ENCODE data around the gene TMED6. TPM values are rescaled to one million over a fixed set of nuclear protein-coding genes. Genes with fewer than 3 reads are reported as not detected.
A peak's percentile ranks its signal among the peaks of the same experiment; 100 is the strongest.

Gene TMED6
- total RNA-seq, 2 experiments from 2014 or later = 2.1 to 2.2 TPM

DNA sequence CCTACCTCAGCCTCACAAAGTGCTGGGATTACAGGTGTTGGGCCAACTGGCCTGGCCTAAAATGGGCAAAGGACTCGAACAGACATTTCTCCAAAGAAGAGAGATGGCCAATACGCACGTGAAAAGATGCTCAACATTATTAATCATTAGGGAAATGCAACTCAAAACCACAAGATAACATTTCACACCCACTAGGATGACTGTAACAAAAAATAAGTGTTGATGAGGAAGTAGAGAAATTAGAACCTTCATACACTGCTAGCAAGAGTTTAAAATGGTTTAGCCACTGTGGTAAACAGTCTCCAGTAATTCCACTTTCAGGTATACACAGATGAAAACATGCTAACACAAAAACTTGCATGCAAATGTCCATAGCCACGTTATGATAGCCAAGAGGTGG lies 5.7 kb downstream of the TMED6 start:
- H3K4me1 Mint-ChIP-seq = peaks cover 12% of the 10 kb centered on the region
- peaks cover 16% of the 10 kb centered on the region for H3K36me3 Mint-ChIP-seq
- H3K4me3 Mint-ChIP-seq = no peak overlapping the region
- no peak overlapping the region for H3K27ac Mint-ChIP-seq
- H3K27me3 Mint-ChIP-seq = no peaks in the 10 kb centered on the region
- H3K9me3 Mint-ChIP-seq = no peaks in the 10 kb centered on the region
- POLR2A ChIA-PET = no interaction called here
- ATAC-seq (ENCODE audit: low read depth) (no peak), DNase-seq (no peak)

DNA sequence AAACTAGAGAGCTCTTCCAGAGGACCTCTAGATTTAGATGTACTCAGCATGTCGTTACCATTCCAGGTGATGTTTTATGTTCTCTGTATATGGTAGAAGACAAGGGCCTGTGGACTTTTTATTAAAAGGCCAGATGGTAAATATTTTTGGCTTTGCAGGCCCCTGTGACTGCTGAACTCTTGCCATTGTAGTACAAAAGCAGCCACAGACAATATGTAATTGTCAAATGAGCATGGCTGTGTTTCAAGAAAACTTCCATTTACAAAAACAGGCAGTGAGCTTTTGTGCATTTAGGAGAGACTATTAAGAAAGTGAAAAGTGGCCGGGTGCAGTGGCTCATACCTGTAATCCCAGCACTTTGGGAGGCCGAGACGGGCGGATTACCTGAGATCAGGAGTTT lies 7.4 kb downstream of the TMED6 start:
- Mint-ChIP-seq H3K36me3 (peaks cover 17% of the 10 kb centered on the region), H3K9me3 (no peaks in the 10 kb centered on the region), H3K27ac (no peak overlapping the region), H3K27me3 (no peaks in the 10 kb centered on the region), H3K4me1 (peaks cover 19% of the 10 kb centered on the region), H3K4me3 (no peak overlapping the region)
- ATAC-seq (ENCODE audit: low read depth) (no peak), DNase-seq (no peak)
- POLR2A ChIA-PET = interaction anchor here (0.5 kb wide), 1 partner anchor 8 kb away, joined by 3 read pairs; no protein-coding TSS in a partner anchor

DNA sequence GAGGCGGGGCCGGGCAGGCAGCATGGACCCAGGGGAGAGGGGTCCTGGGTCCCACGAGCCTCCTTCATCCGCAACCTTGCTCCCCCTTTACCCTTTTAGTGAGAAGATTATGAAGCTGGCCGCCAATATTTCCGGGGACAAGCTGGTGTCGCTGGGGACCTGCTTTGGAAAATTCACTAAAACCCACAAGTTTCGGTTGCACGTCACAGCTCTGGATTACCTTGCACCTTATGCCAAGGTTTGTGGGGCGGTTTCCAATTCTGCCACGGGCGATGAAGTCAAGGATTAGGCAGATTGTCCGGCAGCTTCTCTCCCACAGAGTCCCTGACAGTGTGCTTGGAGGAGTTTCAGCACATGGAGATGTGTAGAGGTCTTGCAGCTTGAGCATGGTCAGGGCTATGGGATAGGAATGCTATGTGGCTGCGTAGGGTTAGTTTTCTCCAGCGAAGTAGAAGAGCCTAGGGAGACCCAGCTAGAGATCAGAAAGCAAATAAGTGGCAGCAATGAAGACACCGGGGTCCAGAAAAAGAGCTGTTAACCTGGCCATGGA lies 11.4 kb downstream of the TMED6 start:
- DNase-seq (no peak), ATAC-seq (ENCODE audit: low read depth) (no peak)
- peaks cover 34% of the 10 kb centered on the region for H3K4me1 Mint-ChIP-seq
- peaks cover 13% of the 10 kb centered on the region for H3K36me3 Mint-ChIP-seq
- POLR2A ChIA-PET = interaction anchor here (0.6 to 3.0 kb wide), 6 partner anchors 11 to 1098 kb away, joined by 3 to 29 read pairs (median 4); partner anchors contain the start of genes CHTF8, PDF, TERF2 and UTP4
- H3K27me3 Mint-ChIP-seq = no peaks in the 10 kb centered on the region
- H3K4me3 Mint-ChIP-seq = peak overlapping the region; percentile 94
- H3K9me3 Mint-ChIP-seq = no peaks in the 10 kb centered on the region
- peak overlapping the region; percentile 96 for H3K27ac Mint-ChIP-seq

DNA sequence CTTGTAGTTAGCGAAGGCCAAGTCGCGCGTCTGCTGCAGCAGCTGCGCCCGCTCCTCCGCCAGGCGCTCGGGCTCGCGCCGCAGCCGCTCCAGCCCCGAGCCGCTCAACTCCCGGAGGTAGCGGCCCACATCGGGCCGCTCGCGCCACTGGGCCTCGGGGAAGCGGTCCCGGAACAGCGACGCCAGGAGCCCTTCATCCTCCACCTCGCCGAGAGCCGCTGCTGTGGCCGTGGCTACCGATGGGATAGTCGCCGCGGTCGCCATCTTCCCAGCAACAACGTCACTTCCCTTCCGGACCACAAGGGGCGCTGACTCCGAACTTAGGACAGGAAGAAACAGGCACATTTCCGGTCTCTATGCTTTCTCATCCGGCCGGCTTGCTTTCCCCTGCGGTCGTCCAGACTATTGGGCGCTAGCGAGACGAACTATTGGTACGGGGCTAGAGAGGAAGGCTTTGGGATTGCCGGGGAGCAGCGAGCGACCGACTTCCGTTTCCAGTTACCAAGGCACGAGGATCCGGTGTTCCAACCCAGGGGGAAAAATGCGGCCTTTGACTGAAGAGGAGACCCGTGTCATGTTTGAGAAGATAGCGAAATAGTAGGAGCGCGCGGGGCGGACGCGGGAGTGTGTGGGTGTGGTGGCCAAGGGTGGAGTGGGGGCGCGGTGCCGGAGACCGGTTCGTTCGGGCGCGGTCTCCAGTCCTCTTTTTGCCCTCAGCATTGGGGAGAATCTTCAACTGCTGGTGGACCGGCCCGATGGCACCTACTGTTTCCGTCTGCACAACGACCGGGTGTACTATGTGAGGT lies 12.1 kb downstream of the TMED6 start, which contains the start of the genes COG8 and NIP7:
TSS of gene COG8 (minus strand) at position 276 of the 806 bp plus-strand sequence. CDS start at position 264, 12 bp downstream.
TSS of gene NIP7 (plus strand) at position 484 of the 806 bp plus-strand sequence. CDS start at position 542, 58 bp downstream.
- ATAC-seq (ENCODE audit: low read depth) (peak; percentile 89), DNase-seq (peak; percentile 90)
- POLR2A ChIA-PET = interaction anchor here (0.7 to 3.0 kb wide), 7 partner anchors 10 to 207 kb away, joined by 3 to 29 read pairs (median 4); partner anchors contain the start of genes PDF, TERF2, TMED6 and UTP4
- Mint-ChIP-seq H3K27me3 (no peaks in the 10 kb centered on the region), H3K4me1 (peaks cover 34% of the 10 kb centered on the region), H3K36me3 (peaks cover 18% of the 10 kb centered on the region), H3K27ac (peak within 1 kb of the TSS; percentile 96), H3K4me3 (peak within 1 kb of the TSS; percentile 94), H3K9me3 (no peaks in the 10 kb centered on the region)

DNA sequence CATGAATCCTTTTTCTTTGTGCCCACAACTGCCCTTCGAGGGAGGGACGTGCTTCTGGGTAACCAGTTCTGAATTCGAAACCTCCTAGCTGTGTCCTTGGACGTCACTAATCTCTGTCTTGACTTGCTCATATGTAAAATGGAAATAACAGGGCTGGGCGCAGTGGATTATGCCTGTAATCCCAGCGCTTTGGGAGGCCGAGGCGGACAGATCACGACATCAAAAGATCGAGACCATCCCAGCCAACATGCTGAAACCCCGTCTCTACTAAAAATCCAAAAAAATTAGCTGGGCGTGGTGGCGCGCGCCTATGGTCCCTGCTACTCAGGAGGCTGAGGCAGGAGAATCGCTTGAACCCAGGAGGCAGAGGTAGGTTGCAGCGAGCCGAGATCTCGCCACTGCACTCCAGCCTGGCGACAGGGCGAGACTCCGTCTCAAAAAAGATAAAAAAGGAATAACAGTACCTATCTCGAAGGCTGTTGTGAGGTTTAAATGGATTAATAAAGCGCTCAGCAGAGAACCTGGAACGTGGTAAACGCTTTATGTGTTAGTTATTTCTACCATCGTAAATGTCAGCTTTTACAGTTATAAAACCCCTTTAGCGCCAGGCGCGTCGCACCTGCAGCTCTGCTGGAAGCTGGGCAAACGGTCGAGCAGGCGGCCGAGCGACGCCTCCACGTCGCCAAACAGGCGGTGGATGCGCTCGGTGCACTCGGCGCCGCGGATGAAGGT lies 12.9 kb downstream of the TMED6 start:
- POLR2A ChIA-PET = interaction anchor here (0.5 to 3.0 kb wide), 8 partner anchors 9 to 1116 kb away, joined by 3 to 29 read pairs (median 3); partner anchors contain the start of genes FCSK, PDF, TMED6 and UTP4
- Mint-ChIP-seq H3K4me1 (peaks cover 34% of the 10 kb centered on the region), H3K4me3 (peak overlapping the region; percentile 94), H3K27ac (peak overlapping the region; percentile 96), H3K27me3 (no peaks in the 10 kb centered on the region), H3K9me3 (no peaks in the 10 kb centered on the region), H3K36me3 (peaks cover 23% of the 10 kb centered on the region)
- ATAC-seq (ENCODE audit: low read depth) = no peak
- no peak for DNase-seq

DNA sequence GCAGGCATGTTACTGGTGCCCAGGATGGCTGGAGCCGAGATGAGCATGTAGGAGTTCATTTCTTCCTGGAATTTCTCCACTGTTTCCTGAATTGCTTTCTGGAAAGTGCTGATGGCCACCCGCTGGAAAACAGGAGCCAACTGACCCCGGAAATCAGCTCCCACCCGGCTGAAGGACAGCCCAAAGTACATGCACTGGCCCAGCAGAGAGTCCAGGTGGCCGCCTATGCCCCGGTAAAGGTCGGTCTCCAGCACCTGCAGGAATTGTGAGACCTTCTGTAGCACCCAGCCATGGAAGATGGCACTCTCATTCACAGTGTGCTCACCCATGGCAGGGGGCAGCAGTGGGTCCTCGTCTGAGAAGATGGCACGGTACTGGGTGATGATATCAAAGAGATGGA lies 16.9 kb downstream of the TMED6 start:
- ATAC-seq (ENCODE audit: low read depth) (no peak), DNase-seq (no peak)
- Mint-ChIP-seq H3K9me3 (no peaks in the 10 kb centered on the region), H3K27me3 (no peaks in the 10 kb centered on the region), H3K4me3 (no peak overlapping the region), H3K36me3 (peaks cover 17% of the 10 kb centered on the region), H3K27ac (no peak overlapping the region), H3K4me1 (peaks cover 16% of the 10 kb centered on the region)
- POLR2A ChIA-PET = no interaction called here

DNA sequence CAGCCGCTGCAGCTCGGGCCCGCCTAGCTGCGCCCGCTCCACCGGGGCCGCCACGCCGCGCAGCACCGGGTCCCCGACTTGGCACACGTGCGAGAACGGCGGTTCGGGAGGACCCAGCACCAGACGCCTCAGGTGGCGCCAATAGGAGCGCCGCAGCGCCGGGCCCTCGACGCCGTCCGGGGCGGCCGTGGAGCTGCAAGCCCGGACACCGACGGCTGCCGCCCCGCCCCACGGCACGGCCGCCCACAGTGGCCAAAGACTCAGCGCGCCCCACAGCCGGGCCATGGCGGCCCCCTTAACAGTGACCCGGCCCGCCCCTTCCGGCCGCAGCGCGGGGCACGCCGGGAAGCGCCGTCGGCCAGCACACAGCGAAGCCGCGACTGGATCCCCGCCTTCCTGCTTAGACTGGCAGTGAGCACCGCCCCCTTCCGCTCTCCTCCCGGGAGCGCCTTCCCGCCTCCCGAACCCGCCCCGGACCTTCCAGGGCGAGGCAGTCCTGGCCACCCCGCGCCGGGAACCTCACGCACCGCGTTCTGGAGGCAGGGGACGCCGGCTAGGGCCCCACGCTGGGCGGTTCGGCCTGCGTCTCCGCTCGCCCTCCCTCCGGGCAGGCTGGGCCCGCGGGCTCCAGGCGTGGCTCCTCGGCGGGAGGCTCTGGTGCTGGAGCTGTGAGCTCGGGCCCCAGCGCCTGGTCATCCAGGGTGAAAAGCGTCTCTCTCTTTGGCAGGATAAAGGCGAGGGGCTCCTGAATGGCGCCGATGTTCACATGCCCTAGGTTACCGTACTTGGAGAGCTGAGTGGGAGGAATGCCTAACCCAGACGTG lies 21.1 kb downstream of the TMED6 start, which contains the start of gene PDF:
TSS of gene PDF (minus strand) at position 303 of the 824 bp plus-strand sequence. CDS start at position 285, 18 bp downstream.
- POLR2A ChIA-PET = interaction anchor here (0.7 to 3.6 kb wide), 7 partner anchors 9 to 251 kb away, joined by 3 to 29 read pairs (median 8); partner anchors contain the start of genes CHTF8, COG8, NIP7 and SNTB2
- Mint-ChIP-seq H3K9me3 (no peaks in the 10 kb centered on the region), H3K36me3 (peaks cover 22% of the 10 kb centered on the region), H3K27me3 (no peaks in the 10 kb centered on the region), H3K4me1 (peaks cover 30% of the 10 kb centered on the region), H3K27ac (peak within 1 kb of the TSS; percentile 80), H3K4me3 (peak within 1 kb of the TSS; percentile 87)
- peak; percentile 92 for DNase-seq
- ATAC-seq (ENCODE audit: low read depth) = peak; percentile 94

DNA sequence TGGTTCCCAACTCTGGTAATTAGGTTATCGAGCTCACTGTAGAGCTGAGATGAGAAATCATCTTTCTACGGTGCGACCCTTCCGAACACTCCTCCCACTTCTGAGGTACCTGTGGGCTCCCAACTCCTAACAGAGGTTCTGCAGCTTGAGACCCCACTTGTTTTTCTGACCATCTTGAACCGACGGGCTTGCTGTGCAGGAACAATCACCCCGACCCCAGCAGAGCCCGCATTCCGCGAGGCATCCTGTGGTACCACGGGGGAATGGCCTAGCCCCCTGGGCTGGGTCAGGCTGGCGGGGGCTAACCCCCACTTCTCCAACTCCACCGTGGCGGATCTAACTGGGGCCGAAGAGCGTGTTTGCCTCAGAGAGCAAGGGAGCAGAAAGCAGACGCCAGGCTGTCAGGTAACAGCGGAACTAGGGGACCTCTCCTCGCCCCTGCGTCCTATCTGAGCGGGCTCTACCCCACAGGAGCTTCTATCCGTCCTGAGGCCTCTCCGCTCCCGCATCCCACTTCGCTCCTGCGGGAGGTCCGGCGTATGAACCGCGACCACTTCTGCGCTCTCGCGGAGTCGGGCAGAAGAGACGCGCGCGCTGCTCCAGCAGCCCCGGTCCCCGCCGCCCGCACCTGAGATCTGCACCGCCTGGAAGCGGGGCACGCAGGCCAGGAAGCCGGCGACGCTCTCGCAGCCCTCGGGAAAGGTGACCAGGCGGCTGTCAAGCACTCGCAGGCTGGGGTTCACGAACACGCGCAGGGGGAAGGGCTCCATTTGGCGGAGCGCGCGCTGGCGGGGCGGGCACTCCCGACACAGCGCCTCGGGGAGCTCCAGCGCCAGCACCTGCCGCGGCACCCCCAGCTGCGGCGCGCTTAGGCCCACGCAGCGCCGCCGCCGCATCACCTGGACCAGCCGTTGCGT lies 22.0 kb downstream of the TMED6 start:
- H3K27me3 Mint-ChIP-seq = no peaks in the 10 kb centered on the region
- peak; percentile 40 for ATAC-seq (ENCODE audit: low read depth)
- peak overlapping the region; percentile 87 for H3K4me3 Mint-ChIP-seq
- H3K36me3 Mint-ChIP-seq = peaks cover 19% of the 10 kb centered on the region
- H3K27ac Mint-ChIP-seq = peak overlapping the region; percentile 73
- no peaks in the 10 kb centered on the region for H3K9me3 Mint-ChIP-seq
- peaks cover 30% of the 10 kb centered on the region for H3K4me1 Mint-ChIP-seq
- DNase-seq = no peak
- POLR2A ChIA-PET = interaction anchor here (1.3 to 3.6 kb wide), 6 partner anchors 10 to 197 kb away, joined by 3 to 29 read pairs (median 8); partner anchors contain the start of genes CHTF8, COG8, NIP7 and SNTB2

DNA sequence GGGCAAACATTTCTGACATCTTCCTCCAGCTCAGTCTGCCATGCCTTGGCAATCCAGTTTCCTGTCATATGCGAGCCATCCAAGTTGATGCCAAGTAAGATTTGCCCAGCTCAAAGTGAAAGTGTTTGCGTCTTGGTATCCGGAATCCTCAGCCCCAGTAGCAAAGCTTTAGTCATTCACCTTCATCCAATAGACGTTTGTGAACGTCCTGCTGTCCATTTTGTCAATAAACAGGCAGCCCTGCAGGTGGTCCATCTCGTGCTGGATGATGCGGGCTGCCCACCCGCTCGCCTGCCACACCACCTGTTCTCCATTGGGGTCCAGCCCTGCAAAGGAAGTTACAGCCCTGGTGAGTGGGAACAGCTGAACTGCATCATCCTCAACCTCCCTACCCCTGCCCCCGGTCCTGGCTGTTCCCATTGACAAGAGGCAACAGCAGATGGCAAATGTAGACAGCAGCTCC lies 22.7 kb downstream of the TMED6 start:
- Mint-ChIP-seq H3K4me1 (peaks cover 30% of the 10 kb centered on the region), H3K27me3 (no peaks in the 10 kb centered on the region), H3K4me3 (peak overlapping the region; percentile 87), H3K27ac (peak overlapping the region; percentile 73), H3K36me3 (peaks cover 14% of the 10 kb centered on the region), H3K9me3 (no peaks in the 10 kb centered on the region)
- DNase-seq = no peak
- ATAC-seq (ENCODE audit: low read depth) = no peak
- POLR2A ChIA-PET = interaction anchor here (0.8 to 3.6 kb wide), 6 partner anchors 10 to 142 kb away, joined by 3 to 29 read pairs (median 6); partner anchors contain the start of genes COG8, NIP7, SNTB2 and VPS4A

DNA sequence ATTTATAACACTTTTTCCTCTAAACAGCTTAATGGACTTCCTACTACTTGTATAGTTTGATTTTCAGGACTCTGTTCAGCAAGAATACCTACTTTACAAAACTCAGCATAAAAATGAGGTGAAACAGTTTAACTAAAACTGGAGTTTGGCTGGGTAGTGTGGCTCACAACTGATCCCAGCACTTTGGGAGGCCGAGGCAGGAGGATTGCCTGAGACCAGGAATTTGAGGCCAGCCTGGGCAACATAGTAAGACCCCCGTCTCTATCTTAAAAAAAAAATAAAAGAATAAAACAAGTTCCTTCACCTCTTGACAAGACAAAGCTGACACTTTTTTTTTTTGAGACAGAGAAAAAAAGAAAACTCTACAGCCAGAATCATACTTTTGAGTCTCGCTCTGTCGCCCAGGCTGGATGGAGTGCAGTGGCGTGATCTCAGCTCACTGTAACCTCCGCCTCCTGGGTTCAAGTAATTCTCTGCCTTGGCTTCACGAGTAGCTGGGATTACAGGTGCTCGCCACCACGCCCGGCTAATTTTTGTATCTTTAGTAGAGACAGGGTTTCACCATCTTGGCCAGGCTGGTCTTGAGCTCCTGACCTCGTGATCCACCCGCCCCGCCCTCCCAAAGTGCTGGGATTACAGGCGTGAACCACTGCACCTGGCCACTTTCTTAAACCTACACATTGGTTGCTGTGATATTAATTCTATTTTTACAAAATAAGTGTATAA lies 23.8 kb downstream of the TMED6 start:
- Mint-ChIP-seq H3K27me3 (no peaks in the 10 kb centered on the region), H3K27ac (no peak overlapping the region), H3K9me3 (no peaks in the 10 kb centered on the region), H3K4me3 (peak overlapping the region; percentile 29), H3K4me1 (peaks cover 29% of the 10 kb centered on the region), H3K36me3 (peaks cover 14% of the 10 kb centered on the region)
- DNase-seq (no peak), ATAC-seq (ENCODE audit: low read depth) (no peak)
- POLR2A ChIA-PET = interaction anchor here (3.6 kb wide), 1 partner anchor 12 kb away, joined by 29 read pairs; the partner anchor contains the start of genes COG8 and NIP7
